GM23338 (cell line): Measurements from ENCODE around the gene RNU1-2. TPM values are rescaled to one million over a fixed set of nuclear protein-coding genes. Genes with fewer than 3 reads are reported as not detected.

ENCODE experiments used
- ATAC-seq: fragments of 200-7000 bp; cut with Tn5 transposase; 3 replicates; pipeline ENCODE4 v1.9.1; 2020
- DNase-seq: peaks from one replicate; pipeline ENCODE4 v3.0.0-alpha.2; 2015; ENCODE audit warnings: low spot score
- H2AFZ ChIP-seq: fragments of 200-600 bp; sonication (generic); 2 replicates; pipeline ENCODE4 v1.8.0; 2016; ENCODE audit warnings: antibody characterized with exemption, mild to moderate bottlenecking, moderate library complexity
- H3F3A ChIP-seq: fragments of 200-600 bp; sonication (generic); replicated peaks from 2 replicates; pipeline ENCODE4 v1.8.0; 2017; ENCODE audit warnings: antibody characterized with exemption, mixed run types, low read depth
- H3K27ac ChIP-seq: fragments of 200-600 bp; sonication (generic); 2 replicates; pipeline ENCODE4 v1.6.1; 2016; ENCODE audit warnings: low read depth
- H3K27me3 ChIP-seq: fragments of 200-600 bp; sonication (generic); 2 replicates; pipeline ENCODE4 v1.8.0; 2016; ENCODE audit warnings: mild to moderate bottlenecking, mixed run types, moderate library complexity; ENCODE audit not compliant: insufficient read depth
- H3K36me3 ChIP-seq: fragments of 200-600 bp; sonication (generic); 2 replicates; pipeline ENCODE4 v1.8.0; 2016; ENCODE audit warnings: mild to moderate bottlenecking; ENCODE audit not compliant: insufficient read depth
- H3K4me1 ChIP-seq: fragments of 200-600 bp; sonication (generic); 2 replicates; pipeline ENCODE4 v1.8.0; 2016; ENCODE audit warnings: mild to moderate bottlenecking, moderate library complexity; ENCODE audit not compliant: insufficient read depth
- H3K4me2 ChIP-seq: fragments of 200-600 bp; sonication (generic); 2 replicates; pipeline ENCODE4 v1.7.1; 2017; ENCODE audit warnings: mixed run types
- H3K4me3 ChIP-seq: fragments of 200-600 bp; sonication (generic); 2 replicates; pipeline ENCODE4 v1.6.1; 2016; ENCODE audit warnings: mixed run types
- H3K79me2 ChIP-seq: fragments of 200-600 bp; sonication (generic); replicated peaks from 2 replicates; pipeline ENCODE4 v1.8.0; 2017; ENCODE audit warnings: mild to moderate bottlenecking; ENCODE audit not compliant: insufficient read depth
- H3K9me2 ChIP-seq: fragments of 200-600 bp; sonication (generic); 2 replicates; pipeline ENCODE4 v1.8.0; 2017; ENCODE audit not compliant: insufficient read depth
- H4K20me1 ChIP-seq: fragments of 200-600 bp; sonication (generic); replicated peaks from 2 replicates; pipeline ENCODE4 v1.8.0; 2017; ENCODE audit warnings: mild to moderate bottlenecking; ENCODE audit not compliant: insufficient read depth
- H3K27ac Mint-ChIP-seq: 2 replicates; pipeline ENCODE4 v1.8.0; 2020; ENCODE audit warnings: inconsistent platforms, mild to moderate bottlenecking, moderate library complexity, mixed read lengths
- H3K27me3 Mint-ChIP-seq: 3 replicates; pipeline ENCODE4 v1.8.0; 2022; ENCODE audit warnings: low read depth, mild to moderate bottlenecking, moderate library complexity, mixed read lengths, inconsistent platforms; ENCODE audit not compliant: insufficient read depth, poor library complexity
- H3K36me3 Mint-ChIP-seq: 3 replicates; pipeline ENCODE4 v1.8.0; 2021; ENCODE audit warnings: low read depth, mild to moderate bottlenecking, inconsistent platforms, moderate library complexity, mixed read lengths
- H3K4me1 Mint-ChIP-seq: 3 replicates; pipeline ENCODE4 v1.8.0; 2020; ENCODE audit warnings: mild to moderate bottlenecking, inconsistent platforms, mixed read lengths
- H3K4me3 Mint-ChIP-seq: 3 replicates; pipeline ENCODE4 v1.8.0; 2021; ENCODE audit warnings: moderate library complexity, mild to moderate bottlenecking, inconsistent platforms, mixed read lengths
- H3K9me3 Mint-ChIP-seq: 3 replicates; pipeline ENCODE4 v1.8.0; 2020; ENCODE audit warnings: moderate library complexity, mild to moderate bottlenecking, inconsistent platforms, mixed read lengths
- ETS1 ChIP-seq: IDR thresholded peaks from 2 replicates; pipeline ENCODE4 v1.6.1; 2016; ENCODE audit warnings: antibody characterized with exemption
- EZH2phosphoT487 ChIP-seq: fragments of 200-600 bp; sonication (generic); IDR thresholded peaks from one replicate; pipeline ENCODE4 v1.8.1; 2018; ENCODE audit warnings: antibody characterized with exemption; ENCODE audit not compliant: unreplicated experiment
- JUNB ChIP-seq: IDR thresholded peaks from one replicate; pipeline ENCODE4 v1.6.1; 2016; ENCODE audit warnings: antibody characterized with exemption; ENCODE audit not compliant: unreplicated experiment
- POLR2AphosphoS5 ChIP-seq: IDR thresholded peaks from 2 replicates; pipeline ENCODE4 v1.6.1; 2016; ENCODE audit warnings: antibody characterized with exemption, low read depth
- REST ChIP-seq: IDR thresholded peaks from one replicate; pipeline ENCODE4 v1.6.1; 2018; ENCODE audit warnings: antibody characterized with exemption; ENCODE audit not compliant: unreplicated experiment
- STAT1 ChIP-seq: IDR thresholded peaks from one replicate; pipeline ENCODE4 v1.6.1; 2016; ENCODE audit warnings: antibody characterized with exemption; ENCODE audit not compliant: unreplicated experiment
- ZNF114 ChIP-seq: fragments of 250-450 bp; sonication (Bioruptor Pico); IDR thresholded peaks from 2 replicates; pipeline ENCODE4 v1.5.0; 2020; ENCODE audit warnings: mild to moderate bottlenecking, moderate library complexity
- ZNF331 ChIP-seq: fragments of 250-450 bp; sonication (Bioruptor Pico); IDR thresholded peaks from 2 replicates; pipeline ENCODE4 v1.5.0; 2020; ENCODE audit warnings: low read depth, mild to moderate bottlenecking, moderate library complexity
- polyA plus RNA-seq: library from polyadenylated mRNA; unstranded; fragments of >200 nt; fragmentation: Nextera tagmentation; extraction: Ambion mirVana; gene quantifications from 2 replicates; pipeline ENCODE4 v1.2.1, GENCODE V29; 2016
- total RNA-seq: library from RNA; depleted of rRNA; stranded (reverse); fragments of >200 nt; shearing (Covaris generic); gene quantifications from 2 replicates; pipeline ENCODE4 v1.2.3, GENCODE V29; 2014
- TF ChIP-seq, protein P1 (sequence below): fragments of 250-450 bp; sonication (Bioruptor Pico); IDR thresholded peaks from 2 replicates; pipeline ENCODE4 v1.5.0; 2020; ENCODE audit warnings: mild to moderate bottlenecking, moderate library complexity

Gene RNU1-2
- total and polyA plus RNA-seq, 2 experiments from 2014 or later = not detected

DNA sequence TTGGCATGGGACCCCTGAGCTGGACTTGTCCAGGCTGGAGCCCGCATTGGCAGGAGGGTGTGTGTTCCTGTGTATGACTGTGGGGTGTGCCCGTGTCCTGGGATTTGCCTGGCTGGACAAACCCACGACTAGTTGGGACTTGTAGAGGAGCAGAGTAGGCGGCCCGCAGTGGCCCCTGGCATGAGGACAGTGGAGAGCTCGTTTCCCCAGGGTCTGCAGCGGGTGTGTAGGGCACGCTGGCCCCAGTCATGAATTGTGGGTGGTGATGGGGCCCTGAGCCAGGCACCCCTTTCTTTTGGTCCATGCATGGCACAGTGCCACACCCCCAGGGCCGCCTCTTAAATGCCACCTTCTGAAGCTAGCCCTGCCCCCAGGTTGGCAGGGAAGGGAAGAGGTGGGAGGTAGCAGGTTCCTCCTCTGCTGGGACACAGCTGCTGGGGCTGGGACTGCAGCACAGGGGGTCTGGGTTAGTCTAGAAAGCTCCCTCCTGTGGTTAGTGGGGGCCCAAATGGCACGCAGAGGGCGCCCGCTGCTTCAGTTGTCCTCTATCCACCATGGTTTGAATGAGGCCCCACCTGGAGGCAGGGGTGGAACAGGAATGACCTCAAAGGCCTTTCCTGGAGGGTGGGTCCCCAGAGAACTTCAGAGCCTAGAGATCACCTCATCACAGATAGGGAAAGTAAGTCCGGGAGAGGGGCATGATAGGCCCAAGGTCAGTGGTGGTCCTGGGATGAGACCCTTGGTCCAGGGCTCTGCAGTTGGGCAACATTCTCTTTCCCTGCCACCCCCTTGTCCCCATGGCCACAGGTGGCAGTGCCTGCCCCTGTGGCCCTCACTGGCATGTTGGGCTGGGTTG is 30.1 kb downstream of the RNU1-2 start:
- H3K4me1 Mint-ChIP-seq = peaks cover 54% of the 10 kb centered on the region
- H2AFZ ChIP-seq = no peak overlapping the region
- no peaks in the 10 kb centered on the region for H3K9me3 Mint-ChIP-seq
- no peaks in the 10 kb centered on the region for H3K9me2 ChIP-seq
- no peak overlapping the region; the same call in 2 of the 3 replicates for H3K4me3 Mint-ChIP-seq
- peaks cover 2% of the 10 kb centered on the region for H3K36me3 ChIP-seq
- H3K4me1 ChIP-seq = peaks cover 34% of the 10 kb centered on the region
- ATAC-seq = no peak
- H3K27me3 Mint-ChIP-seq = peaks cover 28% of the 10 kb centered on the region
- H3K27ac Mint-ChIP-seq = peak overlapping the region; percentile 51; the same call in 1 of the 2 replicates
- no peak overlapping the region for H3K4me3 ChIP-seq
- peaks cover 47% of the 10 kb centered on the region for H3K79me2 ChIP-seq
- H3F3A ChIP-seq = peaks cover 54% of the 10 kb centered on the region
- no peak for DNase-seq
- H4K20me1 ChIP-seq = peaks cover 39% of the 10 kb centered on the region
- no peaks in the 10 kb centered on the region for H3K27me3 ChIP-seq
- TF ChIP-seq EZH2phosphoT487 (no peak), JUNB (no peak)
- H3K36me3 Mint-ChIP-seq = peaks cover 18% of the 10 kb centered on the region
- 0 out of 2 replicates have a peak overlapping the region, but pooled peaks have one; percentile 45 for H3K27ac ChIP-seq
- peak overlapping the region; percentile 30; the same call in 1 of the 2 replicates for H3K4me2 ChIP-seq

GRCh38 chr1:16926491-16927073 is 30.8 kb downstream of the RNU1-2 start:
- H3F3A ChIP-seq = peaks cover 55% of the 10 kb centered on the region
- Mint-ChIP-seq H3K4me3 (no peak overlapping the region; the same call in 2 of the 3 replicates), H3K36me3 (peaks cover 25% of the 10 kb centered on the region), H3K4me1 (peaks cover 48% of the 10 kb centered on the region), H3K9me3 (no peaks in the 10 kb centered on the region), H3K27ac (no peak overlapping the region), H3K27me3 (peaks cover 24% of the 10 kb centered on the region)
- DNase-seq (peak; percentile 87), ATAC-seq (peak; percentile 30)
- no peaks in the 10 kb centered on the region for H3K9me2 ChIP-seq
- no peaks in the 10 kb centered on the region for H3K27me3 ChIP-seq
- no peak overlapping the region for H2AFZ ChIP-seq
- H3K4me3 ChIP-seq = no peak overlapping the region
- H3K79me2 ChIP-seq = peaks cover 47% of the 10 kb centered on the region
- H3K36me3 ChIP-seq = peaks cover 9% of the 10 kb centered on the region
- H3K4me1 ChIP-seq = peaks cover 30% of the 10 kb centered on the region
- peak overlapping the region; percentile 30; the same call in 1 of the 2 replicates for H3K4me2 ChIP-seq
- peaks cover 39% of the 10 kb centered on the region for H4K20me1 ChIP-seq
- no peak overlapping the region for H3K27ac ChIP-seq
- no peak for TF ChIP-seq STAT1
- TF ChIP-seq ETS1 = no peak
- no peak for TF ChIP-seq JUNB
- no peak for TF ChIP-seq REST
- TF ChIP-seq, protein P1, sequence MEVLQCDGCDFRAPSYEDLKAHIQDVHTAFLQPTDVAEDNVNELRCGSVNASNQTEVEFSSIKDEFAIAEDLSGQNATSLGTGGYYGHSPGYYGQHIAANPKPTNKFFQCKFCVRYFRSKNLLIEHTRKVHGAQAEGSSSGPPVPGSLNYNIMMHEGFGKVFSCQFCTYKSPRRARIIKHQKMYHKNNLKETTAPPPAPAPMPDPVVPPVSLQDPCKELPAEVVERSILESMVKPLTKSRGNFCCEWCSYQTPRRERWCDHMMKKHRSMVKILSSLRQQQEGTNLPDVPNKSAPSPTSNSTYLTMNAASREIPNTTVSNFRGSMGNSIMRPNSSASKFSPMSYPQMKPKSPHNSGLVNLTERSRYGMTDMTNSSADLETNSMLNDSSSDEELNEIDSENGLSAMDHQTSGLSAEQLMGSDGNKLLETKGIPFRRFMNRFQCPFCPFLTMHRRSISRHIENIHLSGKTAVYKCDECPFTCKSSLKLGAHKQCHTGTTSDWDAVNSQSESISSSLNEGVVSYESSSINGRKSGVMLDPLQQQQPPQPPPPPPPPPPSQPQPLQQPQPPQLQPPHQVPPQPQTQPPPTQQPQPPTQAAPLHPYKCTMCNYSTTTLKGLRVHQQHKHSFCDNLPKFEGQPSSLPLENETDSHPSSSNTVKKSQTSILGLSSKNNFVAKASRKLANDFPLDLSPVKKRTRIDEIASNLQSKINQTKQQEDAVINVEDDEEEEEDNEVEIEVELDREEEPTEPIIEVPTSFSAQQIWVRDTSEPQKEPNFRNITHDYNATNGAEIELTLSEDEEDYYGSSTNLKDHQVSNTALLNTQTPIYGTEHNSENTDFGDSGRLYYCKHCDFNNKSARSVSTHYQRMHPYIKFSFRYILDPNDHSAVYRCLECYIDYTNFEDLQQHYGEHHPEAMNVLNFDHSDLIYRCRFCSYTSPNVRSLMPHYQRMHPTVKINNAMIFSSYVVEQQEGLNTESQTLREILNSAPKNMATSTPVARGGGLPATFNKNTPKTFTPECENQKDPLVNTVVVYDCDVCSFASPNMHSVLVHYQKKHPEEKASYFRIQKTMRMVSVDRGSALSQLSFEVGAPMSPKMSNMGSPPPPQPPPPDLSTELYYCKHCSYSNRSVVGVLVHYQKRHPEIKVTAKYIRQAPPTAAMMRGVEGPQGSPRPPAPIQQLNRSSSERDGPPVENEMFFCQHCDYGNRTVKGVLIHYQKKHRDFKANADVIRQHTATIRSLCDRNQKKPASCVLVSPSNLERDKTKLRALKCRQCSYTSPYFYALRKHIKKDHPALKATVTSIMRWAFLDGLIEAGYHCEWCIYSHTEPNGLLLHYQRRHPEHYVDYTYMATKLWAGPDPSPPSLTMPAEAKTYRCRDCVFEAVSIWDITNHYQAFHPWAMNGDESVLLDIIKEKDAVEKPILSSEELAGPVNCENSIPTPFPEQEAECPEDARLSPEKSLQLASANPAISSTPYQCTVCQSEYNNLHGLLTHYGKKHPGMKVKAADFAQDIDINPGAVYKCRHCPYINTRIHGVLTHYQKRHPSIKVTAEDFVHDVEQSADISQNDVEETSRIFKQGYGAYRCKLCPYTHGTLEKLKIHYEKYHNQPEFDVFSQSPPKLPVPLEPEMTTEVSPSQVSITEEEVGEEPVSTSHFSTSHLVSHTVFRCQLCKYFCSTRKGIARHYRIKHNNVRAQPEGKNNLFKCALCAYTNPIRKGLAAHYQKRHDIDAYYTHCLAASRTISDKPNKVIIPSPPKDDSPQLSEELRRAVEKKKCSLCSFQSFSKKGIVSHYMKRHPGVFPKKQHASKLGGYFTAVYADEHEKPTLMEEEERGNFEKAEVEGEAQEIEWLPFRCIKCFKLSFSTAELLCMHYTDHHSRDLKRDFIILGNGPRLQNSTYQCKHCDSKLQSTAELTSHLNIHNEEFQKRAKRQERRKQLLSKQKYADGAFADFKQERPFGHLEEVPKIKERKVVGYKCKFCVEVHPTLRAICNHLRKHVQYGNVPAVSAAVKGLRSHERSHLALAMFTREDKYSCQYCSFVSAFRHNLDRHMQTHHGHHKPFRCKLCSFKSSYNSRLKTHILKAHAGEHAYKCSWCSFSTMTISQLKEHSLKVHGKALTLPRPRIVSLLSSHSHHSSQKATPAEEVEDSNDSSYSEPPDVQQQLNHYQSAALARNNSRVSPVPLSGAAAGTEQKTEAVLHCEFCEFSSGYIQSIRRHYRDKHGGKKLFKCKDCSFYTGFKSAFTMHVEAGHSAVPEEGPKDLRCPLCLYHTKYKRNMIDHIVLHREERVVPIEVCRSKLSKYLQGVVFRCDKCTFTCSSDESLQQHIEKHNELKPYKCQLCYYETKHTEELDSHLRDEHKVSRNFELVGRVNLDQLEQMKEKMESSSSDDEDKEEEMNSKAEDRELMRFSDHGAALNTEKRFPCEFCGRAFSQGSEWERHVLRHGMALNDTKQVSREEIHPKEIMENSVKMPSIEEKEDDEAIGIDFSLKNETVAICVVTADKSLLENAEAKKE (CRISPR knock-in tag) = no peak
- TF ChIP-seq ZNF331 (CRISPR knock-in tag) = no peak
- TF ChIP-seq POLR2AphosphoS5 = no peak
- TF ChIP-seq ZNF114 (CRISPR knock-in tag) = no peak
- TF ChIP-seq EZH2phosphoT487 = no peak
